HG02798 (cell line): ENCODE measurements around the gene TMEM175.

Source experiments
- ATAC-seq: cut with Tn5 transposase; IDR thresholded peaks from one replicate; pipeline ENCODE4 v1.9.1; 2021; ENCODE audit warnings: mild to moderate bottlenecking; ENCODE audit not compliant: unreplicated experiment, poor library complexity

The TMEM175 gene

DNA sequence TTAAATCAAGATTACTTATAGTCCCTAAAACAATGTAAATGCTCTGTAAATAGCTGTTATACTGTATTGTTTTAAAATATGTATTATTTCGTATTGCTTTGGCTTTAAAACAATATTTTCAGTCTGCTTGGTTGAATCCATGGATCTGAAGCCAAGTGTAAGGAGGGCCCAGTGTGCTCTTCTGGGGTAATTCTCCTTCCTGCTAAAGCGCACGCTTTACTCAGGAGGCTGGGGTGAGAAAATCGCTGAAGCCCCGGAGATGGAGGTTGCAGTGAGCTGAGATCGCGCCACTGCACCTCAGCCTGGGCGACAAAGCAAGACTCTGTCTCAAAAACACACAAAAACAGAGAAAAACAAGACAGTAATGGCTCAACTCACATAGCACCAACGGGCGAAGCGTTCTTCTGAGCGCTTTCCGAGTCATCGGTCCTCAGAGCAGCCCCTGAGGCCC, 54.2 kb downstream of the TMEM175 start:
- peak; percentile 5 for ATAC-seq

DNA sequence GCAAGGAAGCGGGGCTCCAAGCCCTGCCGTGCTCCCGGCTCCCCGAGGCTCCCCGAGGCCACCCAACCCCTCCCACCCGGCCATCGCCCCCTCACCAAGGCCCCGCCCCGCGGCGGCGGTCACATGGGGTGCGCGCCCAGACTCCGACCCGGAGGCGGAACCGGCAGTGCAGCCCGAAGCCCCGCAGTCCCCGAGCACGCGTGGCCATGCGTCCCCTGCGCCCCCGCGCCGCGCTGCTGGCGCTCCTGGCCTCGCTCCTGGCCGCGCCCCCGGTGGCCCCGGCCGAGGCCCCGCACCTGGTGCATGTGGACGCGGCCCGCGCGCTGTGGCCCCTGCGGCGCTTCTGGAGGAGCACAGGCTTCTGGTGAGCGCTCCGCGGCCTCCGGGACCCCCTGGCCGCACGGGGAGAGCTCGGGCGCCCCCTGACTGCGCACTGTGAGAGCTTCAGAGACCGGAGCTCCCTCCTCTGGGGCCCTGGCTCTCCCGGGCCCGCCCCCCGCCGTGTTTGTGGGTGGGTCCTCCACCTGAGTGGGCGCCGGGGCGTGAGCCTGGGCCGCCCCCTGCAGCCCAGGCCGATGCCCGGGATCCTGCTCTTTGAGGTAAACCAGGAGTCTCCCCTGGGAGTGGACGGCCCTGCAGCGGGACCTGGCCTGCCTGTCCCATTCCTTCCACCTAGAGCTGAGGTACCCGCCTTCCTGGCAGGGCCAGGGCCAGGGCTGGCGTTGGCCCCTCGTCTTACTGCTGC, 54.8 kb downstream of the TMEM175 start, which contains the start of gene IDUA:
IDUA (plus strand) TSS at position 166 of the 745 bp plus-strand sequence; CDS start at position 207, 41 bp downstream.
- peak; percentile 76 for ATAC-seq

DNA sequence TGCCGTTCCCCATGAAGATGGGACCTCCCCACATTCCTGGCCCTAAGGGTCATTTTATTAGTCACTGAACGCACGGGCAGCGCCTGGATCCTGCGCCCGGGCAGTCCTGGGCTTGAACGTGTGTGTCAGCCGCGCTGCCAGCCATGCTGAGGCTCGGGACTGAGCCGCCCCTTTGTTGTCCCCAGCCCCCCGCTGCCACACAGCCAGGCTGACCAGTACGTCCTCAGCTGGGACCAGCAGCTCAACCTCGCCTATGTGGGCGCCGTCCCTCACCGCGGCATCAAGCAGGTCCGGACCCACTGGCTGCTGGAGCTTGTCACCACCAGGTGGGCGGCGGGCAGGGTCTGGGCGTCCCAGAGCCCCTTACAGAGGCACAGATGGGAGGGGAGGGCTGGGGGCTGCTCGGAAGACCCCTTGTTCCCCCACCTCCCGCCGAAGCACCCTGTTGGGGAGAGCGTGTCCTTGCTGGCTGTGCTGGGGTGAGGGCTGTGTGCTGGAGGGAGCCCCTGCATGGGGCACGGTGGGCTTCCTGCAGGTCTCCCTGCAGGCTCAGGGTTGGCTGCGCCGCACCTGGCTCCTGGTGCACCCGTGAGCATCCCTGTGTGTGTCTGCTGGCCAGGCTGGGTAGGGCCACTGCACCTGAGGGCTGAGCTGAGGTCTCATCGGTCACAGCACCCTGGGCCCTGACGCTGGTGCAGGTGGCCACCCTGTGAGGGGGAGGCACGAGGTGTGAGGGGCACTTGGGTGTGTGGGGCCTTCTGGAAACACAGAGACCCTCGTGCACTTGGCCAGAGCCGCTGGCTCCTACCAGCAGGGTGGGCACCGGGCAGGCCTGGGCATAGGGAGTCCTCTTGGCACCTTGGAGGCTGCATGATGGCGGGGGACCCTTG, 55.6 kb downstream of the TMEM175 start:
- no peak for ATAC-seq

GRCh38 chr4:988726-989721, 56.8 kb downstream of the TMEM175 start:
- ATAC-seq, result no peak

GRCh38 chr4:989722-990471, 57.6 kb downstream of the TMEM175 start:
- ATAC-seq, result no peak

- ATAC-seq, result no peak
Measured at GRCh38 chr4:990746-991367, 58.6 kb downstream of the TMEM175 start.

DNA sequence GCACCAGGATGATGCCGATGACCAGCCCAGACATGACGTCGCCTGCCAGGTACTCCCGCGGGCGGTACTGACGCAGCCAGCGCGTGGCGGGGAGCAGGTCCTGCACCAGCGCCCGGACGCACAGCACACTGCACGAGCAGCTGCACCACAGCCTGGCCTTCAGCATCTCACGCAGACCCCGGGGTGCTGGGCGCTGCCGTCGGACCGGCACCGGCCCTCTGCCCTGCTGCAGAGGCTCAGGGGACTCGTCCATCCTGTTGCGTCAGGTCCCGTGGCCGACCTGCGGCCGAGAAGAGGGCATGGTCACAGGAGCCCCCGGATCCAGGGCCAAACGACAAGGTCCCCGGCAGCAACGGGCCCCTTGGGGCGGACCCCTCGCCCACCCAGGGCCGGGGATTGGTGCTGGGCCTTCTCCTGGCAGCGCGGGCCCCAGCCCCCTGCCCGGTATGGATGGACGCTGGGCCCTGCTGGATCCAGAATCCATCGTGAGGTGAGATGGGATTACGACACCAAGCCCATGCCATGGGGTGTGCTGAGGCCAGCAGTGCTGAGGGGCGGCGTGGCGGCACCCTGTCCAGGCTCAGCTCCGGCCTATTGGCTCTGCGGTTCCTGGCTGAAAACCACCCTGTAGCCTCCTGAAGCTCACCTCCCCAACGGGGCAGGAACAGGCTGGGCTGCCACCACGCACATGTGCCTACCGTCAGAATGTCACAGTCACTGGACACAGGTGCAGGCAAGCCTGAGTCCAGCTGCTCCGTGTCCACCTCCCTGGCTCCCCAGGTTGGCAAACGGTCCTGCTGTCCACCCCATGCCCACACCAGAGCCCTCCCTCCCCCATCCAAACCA, 59.4 kb downstream of the TMEM175 start:
- no peak for ATAC-seq

- no peak for ATAC-seq
Measured at GRCh38 chr4:992297-993110, 60.2 kb downstream of the TMEM175 start.

DNA sequence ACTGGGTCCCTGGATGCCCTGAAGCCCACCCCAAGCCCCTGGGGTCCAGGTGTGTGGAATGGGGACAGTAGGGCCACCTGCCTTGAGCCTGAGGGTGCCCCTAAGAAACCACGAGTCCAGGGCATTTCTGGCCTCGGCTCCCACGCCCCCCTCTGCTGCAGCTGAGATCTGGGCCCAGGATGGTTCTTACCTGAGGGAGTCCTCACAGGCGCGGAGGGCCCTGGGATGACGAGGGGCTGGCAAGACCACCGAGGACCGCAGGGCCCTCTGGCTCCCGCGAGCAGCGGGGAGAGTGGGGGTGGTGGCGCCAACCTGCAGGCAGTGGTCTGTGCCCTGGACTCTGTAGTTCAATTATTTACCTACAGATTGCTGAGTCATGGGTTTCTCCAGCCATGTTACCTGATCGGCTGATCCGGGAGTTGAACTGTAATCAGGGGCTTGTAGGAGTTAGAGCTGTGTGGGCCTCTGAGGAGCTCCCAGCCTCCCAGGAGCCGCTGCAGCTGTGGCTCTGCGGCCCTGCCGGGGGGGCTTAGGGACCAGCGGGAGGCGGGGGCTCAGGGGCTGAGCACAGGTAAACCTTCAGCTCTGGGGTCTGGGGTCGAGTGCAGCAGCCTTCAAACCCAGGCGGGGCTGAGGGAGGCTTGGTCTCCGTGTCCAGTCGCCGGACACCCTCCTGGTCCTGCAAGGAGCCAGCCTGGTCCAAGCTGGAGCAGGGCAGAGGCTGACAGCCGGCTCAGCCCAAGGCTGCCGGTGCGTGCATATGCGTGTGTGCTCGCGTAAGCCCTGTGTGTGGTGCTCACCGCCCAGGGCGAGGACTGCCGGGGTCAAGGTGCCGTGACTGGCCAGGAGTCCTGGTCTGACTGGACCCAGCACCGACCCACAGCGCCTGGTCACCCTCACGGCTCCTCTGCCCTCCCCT, 61.1 kb downstream of the TMEM175 start, which contains the start of gene SLC26A1:
SLC26A1 (minus strand) TSS at position 294 of the 919 bp plus-strand sequence. CDS start 1,701 bp downstream, outside the sequence.
- ATAC-seq, result no peak

DNA sequence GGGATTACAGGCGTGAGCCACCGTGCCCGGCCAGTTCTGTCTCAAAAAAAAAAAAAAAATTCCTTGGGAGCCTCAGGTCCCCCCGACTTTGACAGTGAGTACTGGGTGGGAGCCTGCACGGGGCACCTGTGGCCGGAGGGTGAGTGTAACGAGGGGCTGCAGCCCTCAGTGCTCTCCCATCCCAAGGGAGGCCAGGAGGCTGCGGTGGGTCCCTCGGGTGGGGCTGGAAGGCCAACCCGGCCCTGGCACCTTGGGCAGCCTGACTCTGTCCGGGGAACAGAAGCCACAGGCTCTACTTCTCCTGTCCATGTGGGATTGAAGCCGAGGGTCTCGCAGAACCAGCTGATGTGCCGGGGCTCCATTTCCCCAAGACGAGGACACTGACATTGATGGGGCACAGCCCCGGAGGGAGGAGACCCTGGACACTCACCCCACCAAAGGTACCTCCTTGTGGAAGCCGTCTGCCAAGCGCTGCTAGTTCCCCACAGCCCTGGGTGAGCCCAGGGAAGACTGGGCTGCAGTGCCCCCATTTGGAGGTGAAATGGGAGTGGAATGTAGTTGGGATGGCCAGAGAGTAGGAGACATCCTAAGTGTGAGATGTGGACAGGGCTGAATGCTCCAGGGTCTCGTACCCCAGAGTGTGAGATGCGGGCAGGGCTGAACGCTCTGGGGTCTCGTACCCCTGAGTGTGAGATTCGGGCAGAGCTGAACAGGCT, 63.2 kb downstream of the TMEM175 start:
- no peak for ATAC-seq

DNA sequence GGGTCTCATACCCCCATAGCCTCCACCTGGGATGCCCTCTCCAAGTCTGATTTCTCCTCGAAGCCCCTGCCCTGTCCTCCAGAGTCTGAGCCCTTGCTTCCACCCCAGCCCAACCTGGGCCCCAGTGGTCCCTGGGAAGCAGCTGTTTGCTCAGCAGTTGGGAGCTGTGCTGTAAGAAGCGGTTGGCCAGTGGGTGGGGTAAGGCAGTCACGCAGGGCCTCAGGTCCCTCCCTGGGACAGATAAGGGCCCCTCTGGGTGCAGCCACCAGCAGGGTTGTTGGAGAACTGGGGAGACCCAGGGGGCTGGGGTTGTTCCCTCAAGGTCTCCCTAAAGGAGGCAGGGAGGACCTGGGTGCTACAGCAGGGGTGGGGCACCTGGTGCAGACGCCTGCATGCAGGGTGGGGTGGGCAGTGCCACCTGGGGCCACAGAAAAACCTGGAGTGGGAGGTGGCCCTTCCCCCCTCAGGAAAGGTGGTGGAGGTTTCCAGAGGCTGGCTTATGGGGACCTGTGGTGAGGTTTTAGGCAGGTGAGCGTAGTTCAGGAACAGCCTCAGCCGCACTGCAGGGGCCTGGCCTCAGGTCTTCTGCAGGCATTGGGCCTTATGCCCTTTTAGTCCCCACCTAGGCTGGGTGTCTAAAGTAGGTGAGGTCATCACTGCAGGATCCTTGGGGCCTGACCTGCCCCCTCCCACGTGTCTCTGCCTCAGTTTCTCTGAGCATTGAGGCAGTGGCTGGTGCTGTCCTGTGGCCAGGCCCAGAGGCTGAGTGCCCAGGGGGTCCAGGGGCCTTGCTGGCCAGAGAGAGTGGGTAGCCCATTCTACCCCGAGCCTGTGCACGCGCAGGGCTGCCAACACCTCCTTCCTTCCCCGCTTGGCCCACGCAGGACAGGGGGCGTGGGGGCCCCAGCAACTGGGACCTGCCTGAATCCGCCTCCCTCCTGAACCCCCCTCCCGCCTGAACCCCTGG, 64.1 kb downstream of the TMEM175 start:
- no peak for ATAC-seq

DNA sequence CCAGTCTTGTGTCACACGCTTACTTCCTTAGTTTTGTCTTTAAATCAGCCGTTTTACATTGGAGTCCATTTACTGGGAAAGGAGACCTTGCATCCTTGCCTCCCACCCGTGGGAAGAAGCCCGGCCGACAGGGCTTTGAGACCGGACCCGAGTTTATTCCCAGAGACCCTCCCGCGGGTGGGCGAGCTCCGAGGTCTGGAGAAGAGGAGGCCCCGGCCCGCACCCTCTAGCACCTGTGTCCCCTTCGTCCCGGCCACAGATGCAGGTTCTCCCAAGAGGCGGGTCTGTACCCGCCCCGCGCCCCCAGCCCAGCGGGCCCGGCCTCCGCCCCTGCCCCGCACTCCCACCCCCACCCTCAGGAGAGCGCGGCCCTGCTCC, 64.7 kb downstream of the TMEM175 start:
- ATAC-seq, result no peak

DNA sequence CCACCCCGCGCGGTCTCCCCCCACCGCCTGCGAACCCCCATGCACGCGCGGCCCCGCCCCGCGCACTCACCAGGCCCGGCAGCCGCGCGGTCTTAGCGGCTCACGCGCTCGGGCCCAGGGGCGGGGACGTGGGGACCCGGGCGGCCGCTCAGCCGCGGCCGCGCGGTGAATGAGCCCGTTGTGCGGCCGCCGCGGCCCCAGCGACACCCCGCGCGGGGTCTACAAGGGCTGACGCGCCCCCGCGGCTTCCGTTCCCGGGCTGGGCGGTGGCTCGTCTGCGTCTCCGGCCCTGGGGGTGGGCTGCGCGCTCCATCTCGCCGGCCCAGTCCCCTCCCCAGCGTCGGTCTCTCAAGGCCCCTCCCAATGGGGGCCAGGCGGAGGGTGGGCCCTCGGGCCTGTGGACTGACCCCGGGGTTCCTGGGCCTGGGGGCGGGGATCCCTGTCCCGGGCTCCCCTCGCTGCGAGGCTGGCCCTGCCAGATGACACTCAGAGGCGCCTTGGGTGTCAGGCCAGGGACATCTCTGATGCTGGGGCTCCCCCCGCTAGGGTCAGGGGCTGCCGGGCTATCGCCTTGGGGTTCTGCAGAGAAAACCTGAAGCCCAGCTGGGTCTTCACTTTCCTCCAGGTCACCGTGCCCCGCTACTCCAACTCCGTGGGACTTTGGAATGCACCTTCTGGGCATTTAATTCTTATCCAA, 65.3 kb downstream of the TMEM175 start:
- no peak for ATAC-seq
